GM23338 (cell line): ENCODE data around the gene L3MBTL4. TPM values are rescaled to one million over a fixed set of nuclear protein-coding genes. Genes with fewer than 3 reads are reported as not detected.

Experiments used
- ATAC-seq: fragments of 200-7000 bp; cut with Tn5 transposase; 3 replicates; pipeline ENCODE4 v1.9.1; 2020
- DNase-seq: peaks from one replicate; pipeline ENCODE4 v3.0.0-alpha.2; 2015; ENCODE audit warnings: low spot score
- H2AFZ ChIP-seq: fragments of 200-600 bp; sonication (generic); 2 replicates; pipeline ENCODE4 v1.8.0; 2016; ENCODE audit warnings: antibody characterized with exemption, mild to moderate bottlenecking, moderate library complexity
- H3F3A ChIP-seq: fragments of 200-600 bp; sonication (generic); replicated peaks from 2 replicates; pipeline ENCODE4 v1.8.0; 2017; ENCODE audit warnings: antibody characterized with exemption, mixed run types, low read depth
- H3K27ac ChIP-seq: fragments of 200-600 bp; sonication (generic); 2 replicates; pipeline ENCODE4 v1.6.1; 2016; ENCODE audit warnings: low read depth
- H3K27me3 ChIP-seq: fragments of 200-600 bp; sonication (generic); 2 replicates; pipeline ENCODE4 v1.8.0; 2016; ENCODE audit warnings: mild to moderate bottlenecking, mixed run types, moderate library complexity; ENCODE audit not compliant: insufficient read depth
- H3K36me3 ChIP-seq: fragments of 200-600 bp; sonication (generic); 2 replicates; pipeline ENCODE4 v1.8.0; 2016; ENCODE audit warnings: mild to moderate bottlenecking; ENCODE audit not compliant: insufficient read depth
- H3K4me1 ChIP-seq: fragments of 200-600 bp; sonication (generic); 2 replicates; pipeline ENCODE4 v1.8.0; 2016; ENCODE audit warnings: mild to moderate bottlenecking, moderate library complexity; ENCODE audit not compliant: insufficient read depth
- H3K4me2 ChIP-seq: fragments of 200-600 bp; sonication (generic); 2 replicates; pipeline ENCODE4 v1.7.1; 2017; ENCODE audit warnings: mixed run types
- H3K4me3 ChIP-seq: fragments of 200-600 bp; sonication (generic); 2 replicates; pipeline ENCODE4 v1.6.1; 2016; ENCODE audit warnings: mixed run types
- H3K79me2 ChIP-seq: fragments of 200-600 bp; sonication (generic); replicated peaks from 2 replicates; pipeline ENCODE4 v1.8.0; 2017; ENCODE audit warnings: mild to moderate bottlenecking; ENCODE audit not compliant: insufficient read depth
- H3K9me2 ChIP-seq: fragments of 200-600 bp; sonication (generic); 2 replicates; pipeline ENCODE4 v1.8.0; 2017; ENCODE audit not compliant: insufficient read depth
- H4K20me1 ChIP-seq: fragments of 200-600 bp; sonication (generic); replicated peaks from 2 replicates; pipeline ENCODE4 v1.8.0; 2017; ENCODE audit warnings: mild to moderate bottlenecking; ENCODE audit not compliant: insufficient read depth
- H3K27ac Mint-ChIP-seq: 2 replicates; pipeline ENCODE4 v1.8.0; 2020; ENCODE audit warnings: inconsistent platforms, mild to moderate bottlenecking, moderate library complexity, mixed read lengths
- H3K27me3 Mint-ChIP-seq: 3 replicates; pipeline ENCODE4 v1.8.0; 2022; ENCODE audit warnings: low read depth, mild to moderate bottlenecking, moderate library complexity, mixed read lengths, inconsistent platforms; ENCODE audit not compliant: insufficient read depth, poor library complexity
- H3K36me3 Mint-ChIP-seq: 3 replicates; pipeline ENCODE4 v1.8.0; 2021; ENCODE audit warnings: low read depth, mild to moderate bottlenecking, inconsistent platforms, moderate library complexity, mixed read lengths
- H3K4me1 Mint-ChIP-seq: 3 replicates; pipeline ENCODE4 v1.8.0; 2020; ENCODE audit warnings: mild to moderate bottlenecking, inconsistent platforms, mixed read lengths
- H3K4me3 Mint-ChIP-seq: 3 replicates; pipeline ENCODE4 v1.8.0; 2021; ENCODE audit warnings: moderate library complexity, mild to moderate bottlenecking, inconsistent platforms, mixed read lengths
- H3K9me3 Mint-ChIP-seq: 3 replicates; pipeline ENCODE4 v1.8.0; 2020; ENCODE audit warnings: moderate library complexity, mild to moderate bottlenecking, inconsistent platforms, mixed read lengths
- CREB1 ChIP-seq: fragments of 250-450 bp; sonication (Bioruptor Pico); IDR thresholded peaks from 2 replicates; pipeline ENCODE4 v1.5.0; 2020; ENCODE audit warnings: low read depth, mild to moderate bottlenecking, moderate library complexity
- CTCF ChIP-seq, 2 experiments: fragments of 200-600 bp in 1 of 2; sonication (generic) in 1 of 2; conservative IDR thresholded peaks; 2 replicates each; pipeline versions ENCODE4 v1.5.1 to v1.6.1; 2016 to 2017; ENCODE audit warnings: antibody characterized with exemption in 2 of 2, low read depth in 2 of 2, mild to moderate bottlenecking in 2 of 2, moderate library complexity in 1 of 2
- EZH2 ChIP-seq: fragments of 200-600 bp; sonication (generic); IDR thresholded peaks from one replicate; pipeline ENCODE4 v1.8.0; 2017; ENCODE audit warnings: antibody characterized with exemption, mild to moderate bottlenecking, low read depth; ENCODE audit not compliant: unreplicated experiment
- EZH2phosphoT487 ChIP-seq: fragments of 200-600 bp; sonication (generic); IDR thresholded peaks from one replicate; pipeline ENCODE4 v1.8.1; 2018; ENCODE audit warnings: antibody characterized with exemption; ENCODE audit not compliant: unreplicated experiment
- JUNB ChIP-seq: IDR thresholded peaks from one replicate; pipeline ENCODE4 v1.6.1; 2016; ENCODE audit warnings: antibody characterized with exemption; ENCODE audit not compliant: unreplicated experiment
- NANOG ChIP-seq: IDR thresholded peaks from 2 replicates; pipeline ENCODE4 v1.6.1; 2016; ENCODE audit warnings: antibody characterized with exemption, borderline replicate concordance
- STAT1 ChIP-seq: IDR thresholded peaks from one replicate; pipeline ENCODE4 v1.6.1; 2016; ENCODE audit warnings: antibody characterized with exemption; ENCODE audit not compliant: unreplicated experiment
- ZNF114 ChIP-seq: fragments of 250-450 bp; sonication (Bioruptor Pico); IDR thresholded peaks from 2 replicates; pipeline ENCODE4 v1.5.0; 2020; ENCODE audit warnings: mild to moderate bottlenecking, moderate library complexity
- ZNF331 ChIP-seq: fragments of 250-450 bp; sonication (Bioruptor Pico); IDR thresholded peaks from 2 replicates; pipeline ENCODE4 v1.5.0; 2020; ENCODE audit warnings: low read depth, mild to moderate bottlenecking, moderate library complexity
- ZNF462 ChIP-seq: fragments of 250-450 bp; sonication (Bioruptor Pico); IDR thresholded peaks from 2 replicates; pipeline ENCODE4 v1.5.0; 2020; ENCODE audit warnings: mild to moderate bottlenecking, moderate library complexity
- polyA plus RNA-seq: library from polyadenylated mRNA; unstranded; fragments of >200 nt; fragmentation: Nextera tagmentation; extraction: Ambion mirVana; gene quantifications from 2 replicates; pipeline ENCODE4 v1.2.1, GENCODE V29; 2016
- total RNA-seq: library from RNA; depleted of rRNA; stranded (reverse); fragments of >200 nt; shearing (Covaris generic); gene quantifications from 2 replicates; pipeline ENCODE4 v1.2.3, GENCODE V29; 2014

The L3MBTL4 gene
- total and polyA plus RNA-seq, 2 experiments from 2014 or later: 0.48 to 2.8 TPM

- H3K27ac ChIP-seq: no peak overlapping the region
Observed at GRCh38 chr18:6057604-6058003, 357.1 kb downstream of the L3MBTL4 start.

GRCh38 chr18:6056171-6056910 lies 358.4 kb downstream of the L3MBTL4 start:
- Mint-ChIP-seq H3K27me3 (peaks cover 3% of the 10 kb centered on the region), H3K36me3 (no peaks in the 10 kb centered on the region), H3K27ac (no peak overlapping the region; the same call in 1 of the 2 replicates), H3K4me1 (peaks cover 37% of the 10 kb centered on the region; the same call in 2 of the 3 replicates), H3K9me3 (no peaks in the 10 kb centered on the region), H3K4me3 (no peak overlapping the region)
- Histone ChIP-seq H3K4me3 (no peak overlapping the region), H2AFZ (peak overlapping the region; percentile 75; the same call in 1 of the 2 replicates), H3K4me2 (peak overlapping the region; percentile 56), H3K27me3 (no peaks in the 10 kb centered on the region), H3K79me2 (no peaks in the 10 kb centered on the region), H3K4me1 (peaks cover 47% of the 10 kb centered on the region), H3K27ac (no peak overlapping the region), H3K36me3 (no peaks in the 10 kb centered on the region), H3F3A (no peaks in the 10 kb centered on the region), H3K9me2 (no peaks in the 10 kb centered on the region), H4K20me1 (no peaks in the 10 kb centered on the region)
- peak; percentile 63 for ATAC-seq
- no peak for DNase-seq
- TF ChIP-seq ZNF114 (CRISPR knock-in tag): no peak
- no peak for TF ChIP-seq STAT1
- no peak for TF ChIP-seq NANOG
- TF ChIP-seq EZH2: no peak
- TF ChIP-seq ZNF462 (CRISPR knock-in tag): no peak
- no peak for TF ChIP-seq CREB1 (CRISPR knock-in tag)
- no peak for TF ChIP-seq JUNB
- no peak for TF ChIP-seq ZNF331 (CRISPR knock-in tag)
- no peak for TF ChIP-seq EZH2phosphoT487

More at GRCh38 chr18:6057604-6058003, 357.1 kb downstream of the L3MBTL4 start:
- Mint-ChIP-seq H3K36me3 (no peaks in the 10 kb centered on the region), H3K27ac (no peak overlapping the region), H3K4me1 (peaks cover 37% of the 10 kb centered on the region; the same call in 2 of the 3 replicates), H3K27me3 (no peaks in the 10 kb centered on the region), H3K4me3 (no peak overlapping the region), H3K9me3 (no peaks in the 10 kb centered on the region)
- no peaks in the 10 kb centered on the region for H3F3A ChIP-seq
- H3K4me1 ChIP-seq: peaks cover 41% of the 10 kb centered on the region
- DNase-seq (no peak), ATAC-seq (no peak)
- no peaks in the 10 kb centered on the region for H3K9me2 ChIP-seq
- H3K79me2 ChIP-seq: no peaks in the 10 kb centered on the region
- H4K20me1 ChIP-seq: no peaks in the 10 kb centered on the region
- no peak overlapping the region for H3K4me3 ChIP-seq
- TF ChIP-seq CTCF (conservative IDR thresholded peaks at IDR 0.05; ENCODE audit: low read depth in 2 of 2): no peak
- TF ChIP-seq ZNF114 (CRISPR knock-in tag): no peak
- TF ChIP-seq STAT1: no peak
- TF ChIP-seq EZH2: no peak
- H3K27me3 ChIP-seq: no peaks in the 10 kb centered on the region
- H2AFZ ChIP-seq: no peak overlapping the region
- H3K36me3 ChIP-seq: no peaks in the 10 kb centered on the region
- H3K4me2 ChIP-seq: no peak overlapping the region
